ENCODE measurements around the gene HYLS1.
"Not testable (repeated sequence)": the region's sequence is repeated elsewhere in the genome, so short reads cannot be mapped to it uniquely, and the experiment has no call there.

HYLS1 gene

GRCh38 chr11:125902927-125903710 is 15.7 kb downstream of the HYLS1 start, which contains the start of gene PUS3:
PUS3 (minus strand) TSS chr11:125903206; CDS start chr11:125896284, 6,922 bp downstream.
- peak; percentile 29 for DNase-seq (ENCODE audit: low read depth)

GRCh38 chr11:125903711-125904659 is 16.5 kb downstream of the HYLS1 start, which contains the start of gene DDX25:
DDX25 (plus strand) TSS chr11:125904508; CDS start chr11:125904518, 10 bp downstream.
- DNase-seq (ENCODE audit: low read depth), result no peak

DNA sequence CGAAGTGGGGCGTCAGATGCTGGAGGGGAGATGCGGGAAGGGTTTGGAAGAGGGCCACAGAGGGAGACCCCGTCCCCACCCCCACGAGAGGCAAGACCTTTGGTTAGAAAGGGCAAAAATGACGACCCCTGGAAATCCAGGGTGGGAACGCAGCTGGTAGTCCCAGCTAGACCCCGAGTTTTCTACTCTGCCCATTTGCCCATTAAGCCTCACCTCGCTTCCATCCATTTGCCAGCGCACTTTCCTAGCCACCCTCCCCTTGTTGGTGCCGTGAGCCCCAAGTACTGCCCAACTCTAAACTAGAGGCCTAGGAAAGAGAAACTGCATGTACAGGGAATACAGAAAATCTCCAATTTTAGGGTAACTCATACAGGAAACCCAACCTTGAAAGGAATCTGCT is 17.2 kb downstream of the HYLS1 start:
- no peak for DNase-seq (ENCODE audit: low read depth)

GRCh38 chr11:125910226-125910849 is 22.9 kb downstream of the HYLS1 start:
- DNase-seq (ENCODE audit: low read depth), result no peak

DNA sequence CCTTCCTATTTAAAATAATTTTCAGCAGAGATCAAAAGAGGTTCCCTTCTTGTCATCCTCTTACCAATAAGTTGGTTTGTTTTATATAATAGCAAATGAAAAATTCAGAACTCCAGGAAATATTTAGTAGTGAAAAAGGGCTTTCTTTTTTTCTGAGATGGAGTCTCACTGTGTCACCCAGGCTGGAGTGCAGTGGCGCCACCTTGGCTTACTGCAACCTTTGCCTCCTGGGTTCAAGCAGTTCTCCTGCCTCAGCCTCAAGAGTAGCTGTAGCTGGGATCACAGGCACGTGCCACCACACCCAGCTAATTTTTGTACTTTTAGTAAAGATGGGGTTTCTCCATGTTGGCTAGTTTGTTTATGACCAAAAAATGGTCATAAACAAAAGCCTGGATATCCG is 27.1 kb downstream of the HYLS1 start:
- DNase-seq (ENCODE audit: low read depth), result not testable (repeated sequence)

- DNase-seq (ENCODE audit: low read depth), result no peak
Observed at GRCh38 chr11:125916683-125917347, 29.3 kb downstream of the HYLS1 start.

DNA sequence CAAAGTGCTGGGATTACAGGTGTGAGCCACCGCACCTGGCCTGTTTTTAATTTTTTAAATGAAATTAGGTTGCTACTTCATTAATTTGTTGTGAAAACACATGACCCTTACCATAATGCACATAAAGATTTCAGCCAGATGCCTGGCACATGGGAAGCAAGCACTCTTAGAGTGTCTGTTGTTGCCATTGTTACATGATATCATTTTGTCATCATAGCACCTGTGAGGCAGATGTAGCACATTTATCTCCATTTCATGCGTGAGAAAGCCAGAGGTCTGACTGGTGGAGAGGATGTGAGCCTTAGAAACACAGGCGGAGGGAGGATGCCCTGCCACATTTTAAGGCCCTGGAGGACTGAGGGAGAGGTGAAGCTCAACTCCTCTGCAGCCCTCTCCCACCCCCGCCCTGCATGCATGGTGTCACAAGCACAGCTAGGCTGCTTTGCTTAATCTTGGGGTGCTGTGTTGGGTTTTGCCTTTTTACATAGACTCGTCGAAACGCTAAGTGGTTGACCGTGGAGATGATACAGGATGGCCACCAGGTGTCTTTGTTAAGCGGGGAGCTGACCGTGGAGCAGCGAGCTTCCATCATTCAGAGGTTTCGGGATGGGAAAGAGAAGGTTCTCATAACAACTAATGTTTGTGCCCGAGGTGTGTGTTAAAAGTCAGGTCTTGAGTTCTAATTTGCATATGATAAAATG is 30.8 kb downstream of the HYLS1 start:
- DNase-seq (ENCODE audit: low read depth), result no peak

- DNase-seq (ENCODE audit: low read depth), result no peak
Observed at GRCh38 chr11:125921042-125921441, 33.6 kb downstream of the HYLS1 start.

GRCh38 chr11:125922156-125922555 is 34.7 kb downstream of the HYLS1 start:
- DNase-seq (ENCODE audit: low read depth), result no peak

DNA sequence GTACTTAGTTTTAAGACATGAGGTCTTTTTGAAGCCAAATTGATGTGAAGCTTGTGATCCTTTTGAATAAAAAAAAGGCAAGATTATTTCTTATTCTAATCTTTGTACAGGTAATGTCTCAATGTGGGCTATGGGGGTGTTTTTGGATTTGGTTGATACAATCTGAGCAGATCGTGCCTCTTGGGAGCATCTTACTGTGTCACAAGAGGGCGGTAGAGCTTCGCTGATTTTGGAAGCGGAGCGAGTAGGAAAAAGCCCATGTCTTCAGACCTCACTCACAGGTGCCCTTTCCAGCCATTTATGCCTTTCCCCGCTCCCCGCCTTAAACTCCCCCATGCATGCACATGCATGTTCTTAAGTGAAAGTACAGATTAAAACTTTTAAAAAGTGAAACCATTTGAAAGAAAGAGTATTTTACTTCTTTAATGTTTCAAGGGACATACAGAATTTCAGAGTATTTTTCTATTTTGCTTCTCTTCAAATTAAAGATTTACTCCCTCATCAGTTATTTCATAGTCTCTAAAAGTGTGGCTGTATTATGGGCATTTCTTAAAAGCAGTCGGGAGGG is 35.6 kb downstream of the HYLS1 start:
- DNase-seq (ENCODE audit: low read depth), result no peak

DNA sequence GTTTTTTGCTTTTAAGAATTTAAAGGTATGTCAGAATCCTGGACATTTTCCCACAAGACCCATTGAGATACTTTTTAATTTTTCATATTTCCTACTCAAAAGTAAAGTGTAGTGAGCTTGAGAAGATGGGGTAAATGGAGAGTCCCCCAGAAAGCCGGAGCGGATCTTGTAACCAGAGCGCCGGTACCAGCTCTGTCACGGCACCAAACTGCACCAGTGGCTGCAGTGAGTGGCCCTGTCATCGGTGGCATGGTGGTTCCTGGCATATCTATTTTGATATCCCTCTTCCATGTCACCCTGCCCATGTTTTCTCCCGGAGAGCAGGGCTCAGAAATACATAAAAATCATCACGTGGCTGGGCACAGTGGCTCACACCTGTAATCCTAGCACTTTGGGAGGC is 36.2 kb downstream of the HYLS1 start:
- no peak for DNase-seq (ENCODE audit: low read depth)

GRCh38 chr11:125924384-125925007 is 37.0 kb downstream of the HYLS1 start:
- no peak for DNase-seq (ENCODE audit: low read depth)

DNA sequence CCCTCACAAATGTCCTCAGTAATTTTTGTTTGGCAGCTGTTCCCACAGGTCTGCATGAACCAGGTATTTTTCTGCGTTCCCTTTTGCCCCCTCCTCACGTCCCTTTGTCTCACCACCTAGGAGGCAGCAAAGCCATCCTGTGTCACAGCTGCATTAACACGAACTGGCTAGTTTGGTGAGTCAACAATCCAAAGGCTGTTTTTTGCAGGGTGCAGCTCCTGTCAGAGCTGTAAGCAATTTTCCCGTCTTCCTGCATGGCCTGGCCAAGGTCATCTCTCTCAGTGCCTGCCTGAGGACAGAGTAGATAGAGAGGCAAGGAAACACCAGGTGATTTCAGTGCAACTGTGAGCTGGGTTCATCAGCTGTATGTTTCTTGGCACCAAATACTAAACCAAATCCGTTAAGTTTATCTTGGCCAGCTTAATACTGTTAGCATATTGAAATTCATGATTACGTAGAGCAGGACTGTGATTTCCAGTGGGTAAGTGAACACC is 37.8 kb downstream of the HYLS1 start:
- DNase-seq (ENCODE audit: low read depth), result no peak

DNA sequence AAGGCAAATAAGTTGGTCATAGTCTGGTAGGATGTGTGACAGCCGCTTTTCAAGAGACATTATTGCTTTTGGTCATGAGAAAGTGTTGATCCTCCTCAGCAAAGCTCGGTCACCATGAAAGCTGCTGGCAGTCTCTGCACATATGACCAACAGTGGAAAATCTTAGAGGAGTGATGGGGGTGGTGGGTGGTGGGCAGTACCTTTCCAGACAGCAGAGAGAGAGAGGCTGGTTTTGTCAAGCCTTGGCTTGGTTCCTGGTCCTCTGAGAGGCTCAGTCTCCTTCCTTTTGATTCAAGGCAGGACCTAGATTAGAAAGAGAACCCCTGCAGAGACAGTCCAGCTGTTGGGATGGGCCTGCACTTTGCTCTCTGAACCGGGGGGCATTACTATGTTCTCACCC is 38.3 kb downstream of the HYLS1 start:
- DNase-seq (ENCODE audit: low read depth), result no peak

DNA sequence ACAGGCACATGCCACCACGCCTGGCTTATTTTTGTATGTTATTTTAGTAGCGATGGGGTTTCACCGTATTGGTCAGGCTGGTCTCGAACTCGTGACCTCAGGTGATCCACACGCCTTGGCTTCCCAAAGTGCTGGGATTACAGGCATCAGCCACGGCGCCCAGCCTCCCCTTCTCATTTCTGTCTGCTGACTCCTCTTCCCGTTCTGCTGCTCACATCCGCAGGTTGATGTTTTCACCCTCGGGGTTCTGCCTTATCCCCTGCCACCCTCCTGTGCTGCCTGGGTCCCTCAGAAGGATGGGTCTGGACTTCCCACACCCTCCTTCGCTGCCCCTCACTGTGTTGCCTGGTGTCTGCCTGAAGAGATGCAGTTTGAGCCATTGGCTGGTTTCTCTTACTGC is 39.2 kb downstream of the HYLS1 start:
- DNase-seq (ENCODE audit: low read depth), result no peak

DNA sequence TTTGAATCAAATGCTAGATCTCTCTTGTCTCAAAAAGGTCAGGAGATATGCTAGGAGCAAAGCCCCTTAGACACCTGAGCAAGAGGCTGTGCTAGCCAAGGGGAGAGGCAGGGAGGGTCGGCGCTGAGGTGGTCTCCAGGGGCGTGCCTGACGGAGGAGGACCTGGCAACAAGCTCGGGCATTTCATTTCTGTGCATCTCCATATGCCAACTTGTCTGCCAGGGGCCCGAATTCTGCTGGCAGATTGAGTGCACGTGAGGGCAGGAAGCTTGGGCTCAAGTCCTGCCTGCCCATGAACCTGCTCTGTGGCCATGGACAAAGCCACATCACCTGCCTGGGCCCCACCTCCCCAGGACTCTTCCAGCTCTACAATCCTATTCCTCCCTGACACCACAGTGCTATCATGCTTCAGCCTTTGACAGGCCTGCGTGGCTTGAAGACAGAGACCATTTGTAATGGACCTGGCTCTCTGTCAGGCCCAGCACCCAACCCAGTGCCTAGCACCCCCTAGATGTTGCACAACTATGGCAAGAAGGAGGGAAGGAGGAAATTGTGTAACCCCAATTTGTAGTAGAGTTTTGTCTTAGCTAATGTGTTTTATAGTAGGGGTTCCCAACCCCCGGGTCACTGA is 42.1 kb downstream of the HYLS1 start:
- DNase-seq (ENCODE audit: low read depth), result no peak

DNA sequence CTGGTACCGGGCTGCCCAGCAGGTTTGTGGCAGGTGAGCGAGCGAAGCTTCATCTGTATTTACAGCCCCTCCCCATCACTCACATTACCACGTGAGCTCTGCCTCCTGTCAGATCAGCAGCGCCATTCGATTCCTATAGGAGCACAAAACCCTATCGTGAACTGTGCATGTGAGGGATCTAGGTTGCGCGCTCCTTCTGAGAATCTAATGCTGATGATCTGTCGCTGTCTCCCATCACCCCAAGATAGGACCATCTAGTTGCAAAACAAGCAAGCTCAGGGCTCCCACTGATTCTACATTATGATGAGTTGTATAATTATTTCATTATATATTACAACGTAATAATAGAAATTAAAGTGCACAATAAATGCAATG is 42.6 kb downstream of the HYLS1 start:
- no peak for DNase-seq (ENCODE audit: low read depth)

- DNase-seq (ENCODE audit: low read depth), result no peak
Observed at GRCh38 chr11:125931116-125931515, 43.6 kb downstream of the HYLS1 start.

- no peak for DNase-seq (ENCODE audit: low read depth)
Observed at GRCh38 chr11:125931668-125932067, 44.2 kb downstream of the HYLS1 start.

DNA sequence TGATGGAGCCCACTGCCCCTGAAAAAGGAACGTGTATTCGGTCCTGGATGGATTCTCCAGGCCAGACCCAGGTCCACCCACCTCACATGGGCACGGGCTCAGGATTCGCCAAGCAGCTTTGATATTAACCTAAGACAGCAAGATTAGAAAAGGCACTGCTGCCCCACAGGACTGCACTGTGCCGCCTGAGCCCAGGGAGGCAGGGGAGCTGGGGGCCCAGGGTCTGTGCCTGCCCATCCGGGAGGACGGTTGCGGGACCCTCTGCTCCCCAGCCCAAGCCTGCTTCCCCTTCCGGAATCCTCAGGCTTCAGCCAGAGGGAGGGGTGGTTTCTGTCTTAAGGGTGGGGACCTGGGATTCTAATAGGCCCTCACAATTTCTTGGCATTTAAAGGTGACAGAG is 44.8 kb downstream of the HYLS1 start:
- DNase-seq (ENCODE audit: low read depth), result no peak
